K562 (cell line): ENCODE data around the gene PRDM2.

ENCODE experiments used
- ATF7 ChIP-seq: fragments of 450-650 bp; IDR thresholded peaks from 2 replicates; pipeline ENCODE4 v1.7.1; 2014; ENCODE audit warnings: mild to moderate bottlenecking, moderate library complexity
- GATA2 ChIP-seq: sonication (generic); formaldehyde crosslinking; IDR thresholded peaks from 2 replicates; pipeline ENCODE4 v1.4.0; 2020; ENCODE audit warnings: mild to moderate bottlenecking, missing genetic modification reagents
- NFE2L1 ChIP-seq: fragments of 450-650 bp; IDR thresholded peaks from 2 replicates; pipeline ENCODE4 v1.6.1; 2016; ENCODE audit warnings: missing genetic modification characterization, low read depth, mild to moderate bottlenecking, missing compliant biosample characterization, moderate library complexity, borderline replicate concordance
- ZNF75A ChIP-seq: fragments of 450-650 bp; formaldehyde crosslinking; IDR thresholded peaks from 2 replicates; pipeline ENCODE4 v1.4.0; 2020; ENCODE audit warnings: mild to moderate bottlenecking

DNA sequence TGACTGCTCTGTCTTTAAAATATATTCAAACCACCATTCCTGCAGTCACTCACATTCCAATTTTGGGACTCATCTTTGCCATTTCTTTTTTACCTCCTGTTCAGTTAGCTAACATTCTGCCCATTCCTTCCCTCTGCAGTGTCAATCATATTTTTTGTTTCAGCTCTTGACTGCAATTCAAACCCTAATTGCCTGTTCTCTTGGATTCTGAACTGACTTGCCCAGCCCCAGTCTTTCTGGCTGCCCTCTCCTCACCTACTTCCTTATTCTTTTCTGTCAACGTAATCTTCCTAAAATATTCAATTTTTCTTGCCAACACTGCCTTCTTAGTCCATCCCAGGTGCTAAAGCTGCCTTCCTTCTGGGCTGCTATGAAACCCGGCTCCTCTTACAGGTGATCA lies 6.1 kb downstream of the PRDM2 start:
- TF ChIP-seq GATA2 (CRISPR knock-in tag) (no peak), ZNF75A (no peak), ATF7 (no peak), NFE2L1 (no peak)
